ENCODE data around the gene MIOS.
"Not testable (repeated sequence)": the region's sequence is repeated elsewhere in the genome, so short reads cannot be mapped to it uniquely, and the experiment has no call there.

Gene MIOS

GRCh38 chr7:7561591-7561990 lies 5.1 kb upstream of the MIOS start:
- POLR2A ChIA-PET, CTCF ChIA-PET: not testable (repeated sequence)

GRCh38 chr7:7562736-7563135 lies 3.9 kb upstream of the MIOS start:
- POLR2A ChIA-PET, result no interaction called here
- CTCF ChIA-PET, result no interaction called here
- Histone ChIP-seq H3K36me3 (ENCODE audit: control insufficient read depth in 2 of 2, insufficient read depth in 1 of 2, low read length in 2 of 2) (no peaks in the 10 kb centered on the region), H3K4me3 (ENCODE audit: low read depth, low read length) (no peak overlapping the region), H3K9me3 (ENCODE audit: control insufficient read depth, insufficient read depth, low read depth, low read length) (no peaks in the 10 kb centered on the region), H3K27ac (ENCODE audit: extremely low read depth, low read depth, low read length) (no peak overlapping the region), H3K4me1 (ENCODE audit: control insufficient read depth, insufficient read depth, low read length) (peaks cover 3% of the 10 kb centered on the region; the same call in 1 of the 2 replicates)
- TF ChIP-seq ZNF558 (tag by site-specific recombination; IDR thresholded peaks at IDR 0.05) (no peak), AEBP2 (tag by site-specific recombination; IDR thresholded peaks at IDR 0.05; ENCODE audit: borderline replicate concordance) (no peak), ZNF548 (tag by site-specific recombination; IDR thresholded peaks at IDR 0.05) (no peak), ZNF24 (tag by site-specific recombination; IDR thresholded peaks at IDR 0.05) (no peak), PBX3 (CRISPR knock-in tag; IDR thresholded peaks at IDR 0.05) (no peak), ZBTB10 (tag by site-specific recombination; IDR thresholded peaks at IDR 0.05) (no peak), ZNF248 (tag by site-specific recombination; IDR thresholded peaks at IDR 0.05) (no peak), ZNF280D (tag by site-specific recombination; IDR thresholded peaks at IDR 0.05) (no peak), ZNF23 (tag by site-specific recombination; IDR thresholded peaks at IDR 0.05; ENCODE audit: borderline replicate concordance) (no peak), ZNF514 (tag by site-specific recombination; IDR thresholded peaks at IDR 0.05) (no peak), ZBTB6 (tag by site-specific recombination; IDR thresholded peaks at IDR 0.05) (no peak), PRDM2 (tag by site-specific recombination; IDR thresholded peaks at IDR 0.05; ENCODE audit: borderline replicate concordance) (no peak), ZNF292 (tag by site-specific recombination; IDR thresholded peaks at IDR 0.05; ENCODE audit: borderline replicate concordance, low read depth) (no peak)

More at GRCh38 chr7:7561591-7561990, 5.1 kb upstream of the MIOS start:
- peak; percentile 76 for TF ChIP-seq ZNF146 (tag by site-specific recombination; IDR thresholded peaks at IDR 0.05)
- H3K4me3 ChIP-seq (ENCODE audit: low read depth, low read length); H3K4me1 ChIP-seq (ENCODE audit: control insufficient read depth, insufficient read depth, low read length); H3K9me3 ChIP-seq (ENCODE audit: control insufficient read depth, insufficient read depth, low read depth, low read length); H3K27ac ChIP-seq (ENCODE audit: extremely low read depth, low read depth, low read length); H3K36me3 ChIP-seq (ENCODE audit: control insufficient read depth in 2 of 2, insufficient read depth in 1 of 2, low read length in 2 of 2): not testable (repeated sequence)
